ENCODE measurements around the gene TEX19.

- no peak for TF ChIP-seq POLR2A (IDR thresholded peaks at IDR 0.05)
- no peak for TF ChIP-seq CTCF (IDR thresholded peaks at IDR 0.05)
These were observed 31.3 kb upstream of the TEX19 start for GRCh38 chr17:82327757-82328140.
